GM23338 (cell line): ENCODE results near the gene DLGAP4. TPM values are rescaled to one million over a fixed set of nuclear protein-coding genes. Genes with fewer than 3 reads are reported as not detected.
A peak's percentile ranks its signal among the peaks of the same experiment; 100 is the strongest.

ENCODE experiments used
- ATAC-seq: fragments of 200-7000 bp; cut with Tn5 transposase; 3 replicates; pipeline ENCODE4 v1.9.1; 2020
- DNase-seq: peaks from one replicate; pipeline ENCODE4 v3.0.0-alpha.2; 2015; ENCODE audit warnings: low spot score
- H2AFZ ChIP-seq: fragments of 200-600 bp; sonication (generic); 2 replicates; pipeline ENCODE4 v1.8.0; 2016; ENCODE audit warnings: antibody characterized with exemption, mild to moderate bottlenecking, moderate library complexity
- H3F3A ChIP-seq: fragments of 200-600 bp; sonication (generic); replicated peaks from 2 replicates; pipeline ENCODE4 v1.8.0; 2017; ENCODE audit warnings: antibody characterized with exemption, mixed run types, low read depth
- H3K27ac ChIP-seq: fragments of 200-600 bp; sonication (generic); 2 replicates; pipeline ENCODE4 v1.6.1; 2016; ENCODE audit warnings: low read depth
- H3K27me3 ChIP-seq: fragments of 200-600 bp; sonication (generic); 2 replicates; pipeline ENCODE4 v1.8.0; 2016; ENCODE audit warnings: mild to moderate bottlenecking, mixed run types, moderate library complexity; ENCODE audit not compliant: insufficient read depth
- H3K36me3 ChIP-seq: fragments of 200-600 bp; sonication (generic); 2 replicates; pipeline ENCODE4 v1.8.0; 2016; ENCODE audit warnings: mild to moderate bottlenecking; ENCODE audit not compliant: insufficient read depth
- H3K4me1 ChIP-seq: fragments of 200-600 bp; sonication (generic); 2 replicates; pipeline ENCODE4 v1.8.0; 2016; ENCODE audit warnings: mild to moderate bottlenecking, moderate library complexity; ENCODE audit not compliant: insufficient read depth
- H3K4me2 ChIP-seq: fragments of 200-600 bp; sonication (generic); 2 replicates; pipeline ENCODE4 v1.7.1; 2017; ENCODE audit warnings: mixed run types
- H3K4me3 ChIP-seq: fragments of 200-600 bp; sonication (generic); 2 replicates; pipeline ENCODE4 v1.6.1; 2016; ENCODE audit warnings: mixed run types
- H3K79me2 ChIP-seq: fragments of 200-600 bp; sonication (generic); replicated peaks from 2 replicates; pipeline ENCODE4 v1.8.0; 2017; ENCODE audit warnings: mild to moderate bottlenecking; ENCODE audit not compliant: insufficient read depth
- H3K9me2 ChIP-seq: fragments of 200-600 bp; sonication (generic); 2 replicates; pipeline ENCODE4 v1.8.0; 2017; ENCODE audit not compliant: insufficient read depth
- H4K20me1 ChIP-seq: fragments of 200-600 bp; sonication (generic); replicated peaks from 2 replicates; pipeline ENCODE4 v1.8.0; 2017; ENCODE audit warnings: mild to moderate bottlenecking; ENCODE audit not compliant: insufficient read depth
- H3K27ac Mint-ChIP-seq: 2 replicates; pipeline ENCODE4 v1.8.0; 2020; ENCODE audit warnings: inconsistent platforms, mild to moderate bottlenecking, moderate library complexity, mixed read lengths
- H3K27me3 Mint-ChIP-seq: 3 replicates; pipeline ENCODE4 v1.8.0; 2022; ENCODE audit warnings: low read depth, mild to moderate bottlenecking, moderate library complexity, mixed read lengths, inconsistent platforms; ENCODE audit not compliant: insufficient read depth, poor library complexity
- H3K36me3 Mint-ChIP-seq: 3 replicates; pipeline ENCODE4 v1.8.0; 2021; ENCODE audit warnings: low read depth, mild to moderate bottlenecking, inconsistent platforms, moderate library complexity, mixed read lengths
- H3K4me1 Mint-ChIP-seq: 3 replicates; pipeline ENCODE4 v1.8.0; 2020; ENCODE audit warnings: mild to moderate bottlenecking, inconsistent platforms, mixed read lengths
- H3K4me3 Mint-ChIP-seq: 3 replicates; pipeline ENCODE4 v1.8.0; 2021; ENCODE audit warnings: moderate library complexity, mild to moderate bottlenecking, inconsistent platforms, mixed read lengths
- H3K9me3 Mint-ChIP-seq: 3 replicates; pipeline ENCODE4 v1.8.0; 2020; ENCODE audit warnings: moderate library complexity, mild to moderate bottlenecking, inconsistent platforms, mixed read lengths
- CREB1 ChIP-seq: fragments of 250-450 bp; sonication (Bioruptor Pico); IDR thresholded peaks from 2 replicates; pipeline ENCODE4 v1.5.0; 2020; ENCODE audit warnings: low read depth, mild to moderate bottlenecking, moderate library complexity
- EZH2 ChIP-seq: fragments of 200-600 bp; sonication (generic); IDR thresholded peaks from one replicate; pipeline ENCODE4 v1.8.0; 2017; ENCODE audit warnings: antibody characterized with exemption, mild to moderate bottlenecking, low read depth; ENCODE audit not compliant: unreplicated experiment
- EZH2phosphoT487 ChIP-seq: fragments of 200-600 bp; sonication (generic); IDR thresholded peaks from one replicate; pipeline ENCODE4 v1.8.1; 2018; ENCODE audit warnings: antibody characterized with exemption; ENCODE audit not compliant: unreplicated experiment
- JUNB ChIP-seq: IDR thresholded peaks from one replicate; pipeline ENCODE4 v1.6.1; 2016; ENCODE audit warnings: antibody characterized with exemption; ENCODE audit not compliant: unreplicated experiment
- NANOG ChIP-seq: IDR thresholded peaks from 2 replicates; pipeline ENCODE4 v1.6.1; 2016; ENCODE audit warnings: antibody characterized with exemption, borderline replicate concordance
- POLR2AphosphoS5 ChIP-seq: IDR thresholded peaks from 2 replicates; pipeline ENCODE4 v1.6.1; 2016; ENCODE audit warnings: antibody characterized with exemption, low read depth
- STAT1 ChIP-seq: IDR thresholded peaks from one replicate; pipeline ENCODE4 v1.6.1; 2016; ENCODE audit warnings: antibody characterized with exemption; ENCODE audit not compliant: unreplicated experiment
- polyA plus RNA-seq: library from polyadenylated mRNA; unstranded; fragments of >200 nt; fragmentation: Nextera tagmentation; extraction: Ambion mirVana; gene quantifications from 2 replicates; pipeline ENCODE4 v1.2.1, GENCODE V29; 2016
- total RNA-seq: library from RNA; depleted of rRNA; stranded (reverse); fragments of >200 nt; shearing (Covaris generic); gene quantifications from 2 replicates; pipeline ENCODE4 v1.2.3, GENCODE V29; 2014
- TF ChIP-seq, protein P1 (sequence below): IDR thresholded peaks from 2 replicates; pipeline ENCODE4 v1.6.1; 2016; ENCODE audit warnings: antibody characterized with exemption
- TF ChIP-seq, protein P2 (sequence below): fragments of 250-450 bp; sonication (Bioruptor Pico); IDR thresholded peaks from 2 replicates; pipeline ENCODE4 v1.5.0; 2020; ENCODE audit warnings: mild to moderate bottlenecking, moderate library complexity
- TF ChIP-seq, protein P3 (sequence below), 2 experiments: fragments of 200-600 bp in 1 of 2; sonication (generic) in 1 of 2; conservative IDR thresholded peaks; 2 replicates each; pipeline versions ENCODE4 v1.5.1 to v1.6.1; 2016 to 2017; ENCODE audit warnings: antibody characterized with exemption in 2 of 2, low read depth in 2 of 2, mild to moderate bottlenecking in 2 of 2, moderate library complexity in 1 of 2

The DLGAP4 gene
- total and polyA plus RNA-seq, 2 experiments from 2014 or later: 46.1 to 52.2 TPM

DNA sequence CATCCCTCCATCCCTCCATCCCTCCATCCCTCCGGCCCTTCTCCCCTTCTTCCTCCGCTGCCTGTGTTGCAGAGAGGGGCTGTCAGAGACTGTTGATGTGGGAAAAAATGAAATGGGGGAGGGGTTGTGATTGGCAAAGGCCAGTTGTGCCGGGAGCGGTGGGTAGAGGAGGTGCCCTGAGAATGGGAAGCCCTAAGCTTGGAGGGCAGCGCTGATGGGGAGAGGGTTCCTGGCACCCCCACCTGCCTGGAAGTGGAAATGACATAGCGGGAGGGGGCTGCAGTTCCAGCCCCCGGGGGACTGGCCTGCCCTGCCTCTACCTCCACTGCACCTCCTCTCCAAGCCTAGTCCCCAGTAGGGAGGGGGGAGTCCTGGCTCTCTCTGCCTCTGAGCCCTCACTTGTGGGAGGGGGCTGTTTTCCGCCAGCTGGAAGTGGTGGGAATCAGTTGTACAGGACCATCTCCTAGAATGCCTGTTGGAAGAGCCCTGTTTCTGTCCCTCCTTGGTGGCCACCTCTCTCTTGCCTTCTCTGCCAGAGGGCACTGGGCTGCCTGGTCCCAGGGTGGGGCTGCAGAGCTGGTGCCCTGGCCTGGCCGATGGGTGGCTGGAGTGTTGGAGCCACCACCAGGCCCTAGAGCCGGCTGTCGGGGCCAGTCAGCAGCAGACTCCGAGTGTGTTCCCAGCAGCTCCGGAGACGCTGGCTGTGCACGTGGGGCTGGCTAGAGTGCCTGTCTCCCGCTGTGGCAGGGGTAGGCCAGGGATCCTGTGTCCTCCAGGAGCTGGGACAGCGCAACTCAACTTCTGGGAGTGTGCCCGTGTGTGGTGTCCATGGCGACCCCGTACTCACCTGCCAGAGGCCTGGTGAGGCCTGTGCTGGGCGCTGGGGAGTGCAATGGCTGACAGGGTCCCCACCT lies 1.5 kb downstream of the DLGAP4 start:
- Mint-ChIP-seq H3K4me3 (peak overlapping the region; percentile 74), H3K9me3 (no peaks in the 10 kb centered on the region), H3K36me3 (no peaks in the 10 kb centered on the region; the same call in 2 of the 3 replicates), H3K4me1 (peaks cover 21% of the 10 kb centered on the region), H3K27me3 (peaks cover 22% of the 10 kb centered on the region), H3K27ac (no peak overlapping the region)
- Histone ChIP-seq H3K27me3 (peaks cover 41% of the 10 kb centered on the region), H3F3A (0 out of 2 replicates have a peak, but pooled peaks cover 4% of the 10 kb centered on the region), H3K36me3 (no peaks in the 10 kb centered on the region), H3K9me2 (no peaks in the 10 kb centered on the region), H3K4me1 (peaks cover 10% of the 10 kb centered on the region; the same call in 1 of the 2 replicates), H3K4me3 (peak overlapping the region; percentile 89), H3K79me2 (no peaks in the 10 kb centered on the region), H3K27ac (no peak overlapping the region), H2AFZ (peak overlapping the region; percentile 89), H4K20me1 (no peaks in the 10 kb centered on the region; the same call in 1 of the 2 replicates), H3K4me2 (peak overlapping the region; percentile 98)
- ATAC-seq (peak; percentile 32), DNase-seq (peak; percentile 38)
- TF ChIP-seq NANOG: no peak
- TF ChIP-seq, protein P1, sequence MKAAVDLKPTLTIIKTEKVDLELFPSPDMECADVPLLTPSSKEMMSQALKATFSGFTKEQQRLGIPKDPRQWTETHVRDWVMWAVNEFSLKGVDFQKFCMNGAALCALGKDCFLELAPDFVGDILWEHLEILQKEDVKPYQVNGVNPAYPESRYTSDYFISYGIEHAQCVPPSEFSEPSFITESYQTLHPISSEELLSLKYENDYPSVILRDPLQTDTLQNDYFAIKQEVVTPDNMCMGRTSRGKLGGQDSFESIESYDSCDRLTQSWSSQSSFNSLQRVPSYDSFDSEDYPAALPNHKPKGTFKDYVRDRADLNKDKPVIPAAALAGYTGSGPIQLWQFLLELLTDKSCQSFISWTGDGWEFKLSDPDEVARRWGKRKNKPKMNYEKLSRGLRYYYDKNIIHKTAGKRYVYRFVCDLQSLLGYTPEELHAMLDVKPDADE: no peak
- TF ChIP-seq JUNB: no peak
- no peak for TF ChIP-seq POLR2AphosphoS5
- TF ChIP-seq, protein P2, sequence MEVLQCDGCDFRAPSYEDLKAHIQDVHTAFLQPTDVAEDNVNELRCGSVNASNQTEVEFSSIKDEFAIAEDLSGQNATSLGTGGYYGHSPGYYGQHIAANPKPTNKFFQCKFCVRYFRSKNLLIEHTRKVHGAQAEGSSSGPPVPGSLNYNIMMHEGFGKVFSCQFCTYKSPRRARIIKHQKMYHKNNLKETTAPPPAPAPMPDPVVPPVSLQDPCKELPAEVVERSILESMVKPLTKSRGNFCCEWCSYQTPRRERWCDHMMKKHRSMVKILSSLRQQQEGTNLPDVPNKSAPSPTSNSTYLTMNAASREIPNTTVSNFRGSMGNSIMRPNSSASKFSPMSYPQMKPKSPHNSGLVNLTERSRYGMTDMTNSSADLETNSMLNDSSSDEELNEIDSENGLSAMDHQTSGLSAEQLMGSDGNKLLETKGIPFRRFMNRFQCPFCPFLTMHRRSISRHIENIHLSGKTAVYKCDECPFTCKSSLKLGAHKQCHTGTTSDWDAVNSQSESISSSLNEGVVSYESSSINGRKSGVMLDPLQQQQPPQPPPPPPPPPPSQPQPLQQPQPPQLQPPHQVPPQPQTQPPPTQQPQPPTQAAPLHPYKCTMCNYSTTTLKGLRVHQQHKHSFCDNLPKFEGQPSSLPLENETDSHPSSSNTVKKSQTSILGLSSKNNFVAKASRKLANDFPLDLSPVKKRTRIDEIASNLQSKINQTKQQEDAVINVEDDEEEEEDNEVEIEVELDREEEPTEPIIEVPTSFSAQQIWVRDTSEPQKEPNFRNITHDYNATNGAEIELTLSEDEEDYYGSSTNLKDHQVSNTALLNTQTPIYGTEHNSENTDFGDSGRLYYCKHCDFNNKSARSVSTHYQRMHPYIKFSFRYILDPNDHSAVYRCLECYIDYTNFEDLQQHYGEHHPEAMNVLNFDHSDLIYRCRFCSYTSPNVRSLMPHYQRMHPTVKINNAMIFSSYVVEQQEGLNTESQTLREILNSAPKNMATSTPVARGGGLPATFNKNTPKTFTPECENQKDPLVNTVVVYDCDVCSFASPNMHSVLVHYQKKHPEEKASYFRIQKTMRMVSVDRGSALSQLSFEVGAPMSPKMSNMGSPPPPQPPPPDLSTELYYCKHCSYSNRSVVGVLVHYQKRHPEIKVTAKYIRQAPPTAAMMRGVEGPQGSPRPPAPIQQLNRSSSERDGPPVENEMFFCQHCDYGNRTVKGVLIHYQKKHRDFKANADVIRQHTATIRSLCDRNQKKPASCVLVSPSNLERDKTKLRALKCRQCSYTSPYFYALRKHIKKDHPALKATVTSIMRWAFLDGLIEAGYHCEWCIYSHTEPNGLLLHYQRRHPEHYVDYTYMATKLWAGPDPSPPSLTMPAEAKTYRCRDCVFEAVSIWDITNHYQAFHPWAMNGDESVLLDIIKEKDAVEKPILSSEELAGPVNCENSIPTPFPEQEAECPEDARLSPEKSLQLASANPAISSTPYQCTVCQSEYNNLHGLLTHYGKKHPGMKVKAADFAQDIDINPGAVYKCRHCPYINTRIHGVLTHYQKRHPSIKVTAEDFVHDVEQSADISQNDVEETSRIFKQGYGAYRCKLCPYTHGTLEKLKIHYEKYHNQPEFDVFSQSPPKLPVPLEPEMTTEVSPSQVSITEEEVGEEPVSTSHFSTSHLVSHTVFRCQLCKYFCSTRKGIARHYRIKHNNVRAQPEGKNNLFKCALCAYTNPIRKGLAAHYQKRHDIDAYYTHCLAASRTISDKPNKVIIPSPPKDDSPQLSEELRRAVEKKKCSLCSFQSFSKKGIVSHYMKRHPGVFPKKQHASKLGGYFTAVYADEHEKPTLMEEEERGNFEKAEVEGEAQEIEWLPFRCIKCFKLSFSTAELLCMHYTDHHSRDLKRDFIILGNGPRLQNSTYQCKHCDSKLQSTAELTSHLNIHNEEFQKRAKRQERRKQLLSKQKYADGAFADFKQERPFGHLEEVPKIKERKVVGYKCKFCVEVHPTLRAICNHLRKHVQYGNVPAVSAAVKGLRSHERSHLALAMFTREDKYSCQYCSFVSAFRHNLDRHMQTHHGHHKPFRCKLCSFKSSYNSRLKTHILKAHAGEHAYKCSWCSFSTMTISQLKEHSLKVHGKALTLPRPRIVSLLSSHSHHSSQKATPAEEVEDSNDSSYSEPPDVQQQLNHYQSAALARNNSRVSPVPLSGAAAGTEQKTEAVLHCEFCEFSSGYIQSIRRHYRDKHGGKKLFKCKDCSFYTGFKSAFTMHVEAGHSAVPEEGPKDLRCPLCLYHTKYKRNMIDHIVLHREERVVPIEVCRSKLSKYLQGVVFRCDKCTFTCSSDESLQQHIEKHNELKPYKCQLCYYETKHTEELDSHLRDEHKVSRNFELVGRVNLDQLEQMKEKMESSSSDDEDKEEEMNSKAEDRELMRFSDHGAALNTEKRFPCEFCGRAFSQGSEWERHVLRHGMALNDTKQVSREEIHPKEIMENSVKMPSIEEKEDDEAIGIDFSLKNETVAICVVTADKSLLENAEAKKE (CRISPR knock-in tag): no peak
- no peak for TF ChIP-seq EZH2phosphoT487
- no peak for TF ChIP-seq CREB1 (CRISPR knock-in tag)
- TF ChIP-seq EZH2: no peak
- no peak for TF ChIP-seq STAT1
- TF ChIP-seq, protein P3, sequence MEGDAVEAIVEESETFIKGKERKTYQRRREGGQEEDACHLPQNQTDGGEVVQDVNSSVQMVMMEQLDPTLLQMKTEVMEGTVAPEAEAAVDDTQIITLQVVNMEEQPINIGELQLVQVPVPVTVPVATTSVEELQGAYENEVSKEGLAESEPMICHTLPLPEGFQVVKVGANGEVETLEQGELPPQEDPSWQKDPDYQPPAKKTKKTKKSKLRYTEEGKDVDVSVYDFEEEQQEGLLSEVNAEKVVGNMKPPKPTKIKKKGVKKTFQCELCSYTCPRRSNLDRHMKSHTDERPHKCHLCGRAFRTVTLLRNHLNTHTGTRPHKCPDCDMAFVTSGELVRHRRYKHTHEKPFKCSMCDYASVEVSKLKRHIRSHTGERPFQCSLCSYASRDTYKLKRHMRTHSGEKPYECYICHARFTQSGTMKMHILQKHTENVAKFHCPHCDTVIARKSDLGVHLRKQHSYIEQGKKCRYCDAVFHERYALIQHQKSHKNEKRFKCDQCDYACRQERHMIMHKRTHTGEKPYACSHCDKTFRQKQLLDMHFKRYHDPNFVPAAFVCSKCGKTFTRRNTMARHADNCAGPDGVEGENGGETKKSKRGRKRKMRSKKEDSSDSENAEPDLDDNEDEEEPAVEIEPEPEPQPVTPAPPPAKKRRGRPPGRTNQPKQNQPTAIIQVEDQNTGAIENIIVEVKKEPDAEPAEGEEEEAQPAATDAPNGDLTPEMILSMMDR (conservative IDR thresholded peaks at IDR 0.05; ENCODE audit: low read depth in 2 of 2): no peak
